ENCODE data around the gene ZNF652.

DNA sequence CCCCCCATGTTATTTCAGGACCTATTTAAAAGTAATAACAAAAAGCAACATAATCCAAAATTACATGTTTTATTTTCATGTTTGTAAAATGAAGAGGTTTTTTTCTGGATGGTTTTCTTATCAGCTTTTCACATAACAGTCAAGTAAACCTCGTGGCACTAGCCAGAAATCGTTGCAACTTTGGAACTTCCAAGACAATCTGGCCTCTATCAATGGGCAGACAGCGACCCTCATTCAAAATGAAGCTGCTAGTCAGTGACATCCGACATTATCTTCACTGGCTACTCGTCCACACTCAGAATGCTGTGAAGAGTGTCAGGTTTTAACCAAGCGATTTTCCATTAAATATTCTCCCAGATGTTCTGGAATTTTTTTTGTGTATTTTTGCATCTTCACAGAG, 22.7 kb downstream of the ZNF652 start:
- TF ChIP-seq, protein P1, sequence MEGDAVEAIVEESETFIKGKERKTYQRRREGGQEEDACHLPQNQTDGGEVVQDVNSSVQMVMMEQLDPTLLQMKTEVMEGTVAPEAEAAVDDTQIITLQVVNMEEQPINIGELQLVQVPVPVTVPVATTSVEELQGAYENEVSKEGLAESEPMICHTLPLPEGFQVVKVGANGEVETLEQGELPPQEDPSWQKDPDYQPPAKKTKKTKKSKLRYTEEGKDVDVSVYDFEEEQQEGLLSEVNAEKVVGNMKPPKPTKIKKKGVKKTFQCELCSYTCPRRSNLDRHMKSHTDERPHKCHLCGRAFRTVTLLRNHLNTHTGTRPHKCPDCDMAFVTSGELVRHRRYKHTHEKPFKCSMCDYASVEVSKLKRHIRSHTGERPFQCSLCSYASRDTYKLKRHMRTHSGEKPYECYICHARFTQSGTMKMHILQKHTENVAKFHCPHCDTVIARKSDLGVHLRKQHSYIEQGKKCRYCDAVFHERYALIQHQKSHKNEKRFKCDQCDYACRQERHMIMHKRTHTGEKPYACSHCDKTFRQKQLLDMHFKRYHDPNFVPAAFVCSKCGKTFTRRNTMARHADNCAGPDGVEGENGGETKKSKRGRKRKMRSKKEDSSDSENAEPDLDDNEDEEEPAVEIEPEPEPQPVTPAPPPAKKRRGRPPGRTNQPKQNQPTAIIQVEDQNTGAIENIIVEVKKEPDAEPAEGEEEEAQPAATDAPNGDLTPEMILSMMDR (IDR thresholded peaks at IDR 0.05): no peak
- TF ChIP-seq POLR2A (IDR thresholded peaks at IDR 0.05): no peak

Data from prostate gland (tissue), 2 donors.